HG02642 (cell line): ENCODE data around the gene COLEC11.
"Not testable (repeated sequence)": the region's sequence is repeated elsewhere in the genome, so short reads cannot be mapped to it uniquely, and the experiment has no call there.

Experiments used
- ATAC-seq: cut with Tn5 transposase; IDR thresholded peaks from one replicate; pipeline ENCODE4 v1.9.1; 2021; ENCODE audit warnings: mild to moderate bottlenecking; ENCODE audit not compliant: unreplicated experiment, poor library complexity

The COLEC11 gene

DNA sequence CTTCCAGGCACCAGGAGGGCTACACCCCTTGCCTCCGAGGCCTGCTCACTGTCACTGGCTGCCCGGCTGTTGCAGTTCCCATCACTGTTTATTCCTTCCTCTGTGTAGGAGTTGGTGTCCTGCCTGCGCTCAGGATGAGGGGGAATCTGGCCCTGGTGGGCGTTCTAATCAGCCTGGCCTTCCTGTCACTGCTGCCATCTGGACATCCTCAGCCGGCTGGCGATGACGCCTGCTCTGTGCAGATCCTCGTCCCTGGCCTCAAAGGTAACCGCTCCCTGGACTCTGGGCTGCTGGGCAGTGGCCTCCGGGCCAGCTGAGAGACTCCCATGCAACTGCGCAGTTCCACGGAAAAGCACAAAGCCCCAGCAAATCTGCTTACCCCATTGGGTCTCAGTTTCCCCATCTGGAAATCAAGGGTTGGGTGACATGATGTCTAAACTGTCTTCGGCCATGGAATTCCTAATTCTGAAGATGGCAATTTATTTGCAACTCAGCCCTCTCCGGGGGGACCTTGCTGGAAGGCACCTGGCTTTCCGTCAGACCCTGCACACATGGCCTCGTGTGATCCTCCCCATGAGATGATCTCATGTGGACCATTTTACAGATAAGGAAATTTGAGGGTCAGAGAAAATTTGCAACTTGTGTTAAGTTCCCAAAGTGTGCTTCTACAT lies 9.4 kb downstream of the COLEC11 start:
- ATAC-seq, result no peak

DNA sequence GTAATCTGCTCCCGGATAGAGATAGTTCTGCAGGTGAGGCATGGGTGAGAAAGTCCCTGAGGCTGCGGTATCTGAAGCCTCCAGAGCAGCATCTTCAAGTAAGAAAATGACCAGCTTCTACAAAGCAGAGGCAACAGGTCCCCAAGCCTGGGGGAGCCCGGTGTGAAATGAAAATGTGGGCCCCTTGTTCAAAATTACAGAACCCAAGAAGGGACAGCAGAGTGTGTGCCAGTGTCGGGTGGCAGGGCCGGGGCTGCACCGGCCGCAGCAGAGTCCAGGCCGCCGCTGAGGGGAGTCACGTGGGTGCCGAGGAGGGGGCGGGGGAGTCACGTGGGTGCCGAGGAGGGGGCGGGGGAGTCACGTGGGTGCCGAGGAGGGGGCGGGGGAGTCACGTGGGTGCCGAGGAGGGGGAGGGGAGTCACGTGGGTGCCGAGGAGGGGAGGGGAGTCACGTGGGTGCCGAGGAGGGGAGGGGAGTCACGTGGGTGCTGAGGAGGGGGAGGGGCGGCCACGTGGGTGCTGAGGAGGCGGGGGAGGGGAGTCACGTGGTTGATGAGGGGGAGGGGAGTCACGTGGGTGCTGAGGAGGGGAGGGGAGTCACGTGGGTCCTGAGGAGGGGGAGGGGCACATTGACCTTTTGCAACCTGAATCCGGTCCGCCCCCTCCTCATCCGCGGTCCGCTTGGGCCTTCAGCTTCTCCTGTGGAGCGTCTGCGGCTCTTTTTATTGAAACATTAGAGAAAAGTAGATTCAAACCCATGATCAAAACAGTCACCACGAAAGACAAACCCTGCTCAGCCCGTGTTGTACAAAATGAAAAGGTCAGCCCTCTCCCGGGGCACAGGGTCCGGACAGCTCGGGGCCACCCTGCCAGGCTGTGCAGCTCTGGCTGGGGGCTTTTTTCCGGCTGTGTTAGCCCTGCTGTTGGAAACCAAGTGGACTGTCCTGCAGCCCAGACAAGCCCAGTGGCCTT lies 10.4 kb downstream of the COLEC11 start:
- ATAC-seq, result no peak

GRCh38 chr2:3606028-3606369 lies 11.1 kb downstream of the COLEC11 start:
- no peak for ATAC-seq

DNA sequence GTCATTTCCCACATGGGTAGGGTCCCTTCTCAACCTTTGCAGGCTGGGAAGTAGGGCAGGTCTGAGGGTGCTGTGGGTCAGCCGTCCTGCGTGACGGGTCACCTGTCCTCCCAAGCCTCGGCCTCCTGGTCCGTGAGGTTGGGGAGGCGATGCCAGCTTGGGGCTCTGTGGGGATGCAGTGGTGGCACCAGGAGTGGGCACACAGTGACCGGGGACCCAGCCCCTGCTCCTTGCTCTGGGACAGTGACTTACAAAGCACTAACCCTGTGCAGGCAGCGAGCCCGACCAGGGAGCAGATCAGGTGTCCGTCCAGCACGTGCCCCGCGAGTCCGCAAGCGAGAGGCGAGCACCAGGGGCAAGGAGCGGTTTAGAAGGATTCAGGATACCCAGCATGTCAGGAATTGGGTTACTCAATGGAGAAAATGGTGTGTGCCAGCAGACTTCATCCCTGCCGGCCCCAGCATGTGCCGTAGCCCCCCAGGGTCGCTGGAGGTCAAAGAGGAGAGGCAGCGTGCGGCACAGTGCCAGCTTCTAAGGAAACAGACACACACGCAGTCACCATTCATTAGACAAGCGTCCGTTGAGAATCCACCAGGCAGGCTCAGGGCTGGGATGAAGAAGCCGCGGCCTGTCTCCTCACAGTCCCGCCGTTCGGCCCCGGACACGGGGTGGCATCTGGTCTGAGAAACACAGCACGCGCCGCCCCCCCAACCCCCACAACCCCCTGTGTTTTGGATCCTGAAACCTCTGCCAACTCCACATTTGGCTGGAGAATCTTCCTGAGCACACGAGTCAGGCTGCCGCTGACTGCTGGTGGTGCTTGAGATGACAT lies 11.7 kb downstream of the COLEC11 start:
- no peak for ATAC-seq

GRCh38 chr2:3608373-3609278 lies 13.7 kb downstream of the COLEC11 start:
- ATAC-seq, result no peak

- peak; percentile 47 for ATAC-seq
Observed at GRCh38 chr2:3609279-3609673, 14.4 kb downstream of the COLEC11 start.

- no peak for ATAC-seq
Observed at GRCh38 chr2:3610415-3610814, 15.5 kb downstream of the COLEC11 start.

DNA sequence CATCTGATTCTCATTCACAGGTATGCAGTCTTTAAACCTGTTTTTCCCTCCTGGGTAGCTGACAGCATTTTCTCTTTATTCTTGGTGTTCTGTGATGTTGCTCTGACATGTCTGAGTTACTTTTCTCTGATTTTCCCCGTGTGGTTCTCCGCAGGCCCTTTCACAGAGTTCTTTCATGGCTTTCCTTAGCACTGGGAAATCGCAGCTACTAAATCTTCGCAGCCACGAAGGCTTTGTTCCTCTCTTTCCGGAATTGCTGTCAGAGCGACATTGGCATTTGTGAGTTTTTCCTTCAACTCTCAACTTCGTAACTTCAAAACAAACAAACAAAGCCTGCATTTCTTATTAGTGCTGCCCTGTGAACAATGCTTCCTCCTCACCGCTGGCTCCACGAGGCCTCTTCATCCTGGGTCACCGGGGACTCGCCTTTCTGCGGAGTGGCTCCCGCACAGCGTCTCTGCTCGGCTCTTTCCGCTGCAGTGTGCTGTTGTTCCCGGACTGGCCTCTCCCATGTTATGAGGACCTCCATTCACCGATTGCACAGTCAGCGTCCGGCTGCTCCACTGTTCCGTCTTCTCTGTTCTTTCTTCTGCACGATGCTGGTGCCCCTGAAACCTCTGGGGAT lies 16.1 kb downstream of the COLEC11 start:
- no peak for ATAC-seq

DNA sequence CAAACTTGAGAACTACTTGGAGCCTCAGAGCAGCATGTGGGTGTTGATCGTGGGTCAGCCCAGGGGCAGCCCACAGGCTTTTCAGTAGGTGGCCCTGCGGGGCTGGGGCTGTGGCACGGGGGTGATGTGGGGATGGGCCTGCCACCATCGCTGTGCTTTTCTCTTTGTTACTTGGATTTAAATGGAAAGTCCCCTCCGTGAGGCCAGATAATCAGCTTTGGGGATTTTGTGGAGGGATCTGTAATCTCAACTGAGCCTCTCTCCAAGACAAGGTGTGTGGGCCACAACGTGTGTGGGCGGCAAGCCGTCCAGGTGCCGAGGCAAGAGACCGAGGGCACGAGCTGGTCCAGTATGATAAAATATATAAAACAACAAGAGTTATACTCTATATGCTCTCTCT lies 16.7 kb downstream of the COLEC11 start:
- no peak for ATAC-seq

GRCh38 chr2:3612639-3613523 lies 18.0 kb downstream of the COLEC11 start:
- no peak for ATAC-seq

DNA sequence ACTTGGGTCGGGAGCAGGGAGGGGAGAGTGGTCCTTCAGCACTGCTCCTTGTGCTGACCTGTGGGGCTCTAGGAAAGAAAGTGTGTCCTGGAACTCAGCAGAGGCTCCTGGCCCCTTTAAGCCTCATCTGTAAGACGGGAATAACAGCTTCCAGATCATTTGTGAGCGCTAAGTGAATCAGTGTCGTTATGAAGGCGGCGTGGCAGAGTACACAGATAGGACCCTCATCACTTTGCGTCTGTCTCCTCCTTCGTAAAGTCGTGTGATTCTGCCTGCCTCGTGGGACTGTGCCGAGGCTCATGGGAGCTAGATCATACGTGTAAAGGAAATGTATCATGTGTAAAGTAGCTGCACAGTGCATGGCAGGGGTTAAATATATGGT lies 18.6 kb downstream of the COLEC11 start:
- ATAC-seq, result no peak

DNA sequence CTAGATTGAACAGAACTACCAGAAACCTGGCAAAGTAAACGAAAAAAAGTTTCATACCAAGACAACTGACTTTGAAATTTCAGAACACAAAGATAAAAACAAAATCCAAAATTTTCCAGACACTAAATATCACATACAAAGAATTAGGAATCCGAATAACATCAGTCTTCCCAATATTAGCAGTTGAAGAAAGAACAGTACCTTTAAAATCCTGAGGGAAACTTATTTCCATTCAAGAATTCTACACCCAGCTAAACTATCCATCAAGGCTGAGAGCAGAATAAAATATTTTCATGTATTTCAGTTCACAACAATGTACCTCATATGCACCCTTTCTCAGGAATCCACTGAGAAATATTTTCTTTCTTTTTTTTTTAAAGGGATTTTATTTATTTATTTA lies 19.8 kb downstream of the COLEC11 start:
- not testable (repeated sequence) for ATAC-seq

DNA sequence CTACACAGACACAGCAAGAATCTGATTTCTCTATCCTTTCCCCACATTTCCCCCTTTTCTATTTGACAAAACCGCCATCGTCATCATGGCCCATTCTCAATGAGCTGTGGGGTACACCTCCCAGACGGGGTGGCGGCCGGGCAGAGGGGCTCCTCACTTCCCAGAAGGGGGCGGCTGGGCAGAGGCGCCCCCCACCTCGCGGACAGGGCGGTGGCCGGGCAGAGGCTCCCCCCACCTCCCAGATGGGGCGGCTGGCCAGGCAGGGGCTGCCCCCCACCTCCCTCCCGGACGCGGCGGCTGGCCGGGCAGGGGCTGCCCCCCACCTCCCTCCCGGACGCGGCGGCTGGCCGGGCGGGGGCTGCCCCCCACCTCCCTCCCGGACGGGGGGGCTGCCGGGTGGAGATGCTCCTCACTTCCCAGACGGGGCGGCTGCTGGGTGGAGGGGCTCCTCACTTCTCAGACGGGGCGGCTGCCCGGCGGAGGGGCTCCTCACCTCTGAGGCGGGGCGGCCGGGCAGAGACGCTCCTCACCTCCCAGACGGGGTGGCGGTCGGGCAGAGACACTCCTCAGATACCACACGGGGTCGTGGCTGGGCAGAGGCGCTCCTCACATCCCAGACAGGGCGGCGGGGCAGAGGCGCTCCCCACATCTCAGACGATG lies 20.8 kb downstream of the COLEC11 start:
- ATAC-seq, result not testable (repeated sequence)

- ATAC-seq, result not testable (repeated sequence)
Observed at GRCh38 chr2:3616435-3617197, 21.7 kb downstream of the COLEC11 start.

DNA sequence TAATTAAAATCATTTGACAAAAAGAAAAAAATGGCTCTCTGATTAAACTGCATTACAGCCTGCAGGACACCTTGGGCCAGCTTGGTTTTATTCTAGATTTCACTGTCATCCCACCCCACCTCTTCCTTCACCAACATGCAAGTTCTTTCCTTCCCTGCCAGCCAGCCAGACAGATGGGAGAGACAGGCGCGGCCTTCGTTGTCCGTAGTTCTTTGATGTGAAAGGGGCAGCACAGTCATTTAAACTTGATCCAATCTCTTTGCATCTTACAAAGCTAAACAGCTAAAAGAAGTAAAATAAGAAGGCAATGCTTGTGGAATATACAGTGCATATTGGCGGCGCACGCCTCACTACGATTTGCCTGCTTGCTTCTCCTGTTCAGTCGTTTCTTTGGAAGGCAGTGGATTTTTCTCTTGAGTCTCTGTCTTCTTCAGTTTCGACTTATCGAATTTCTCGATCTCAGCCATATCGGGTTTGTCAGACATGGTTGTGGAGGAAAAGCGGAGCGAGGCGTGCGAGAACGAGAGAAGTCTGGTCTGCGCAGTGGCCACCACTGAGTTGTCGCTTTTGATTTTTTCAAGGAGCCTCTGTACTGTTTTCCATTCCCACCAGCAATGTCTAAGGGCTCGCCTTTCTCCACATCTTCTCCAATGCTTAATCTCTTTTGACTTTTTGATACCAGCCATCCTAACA lies 22.4 kb downstream of the COLEC11 start:
- no peak for ATAC-seq

DNA sequence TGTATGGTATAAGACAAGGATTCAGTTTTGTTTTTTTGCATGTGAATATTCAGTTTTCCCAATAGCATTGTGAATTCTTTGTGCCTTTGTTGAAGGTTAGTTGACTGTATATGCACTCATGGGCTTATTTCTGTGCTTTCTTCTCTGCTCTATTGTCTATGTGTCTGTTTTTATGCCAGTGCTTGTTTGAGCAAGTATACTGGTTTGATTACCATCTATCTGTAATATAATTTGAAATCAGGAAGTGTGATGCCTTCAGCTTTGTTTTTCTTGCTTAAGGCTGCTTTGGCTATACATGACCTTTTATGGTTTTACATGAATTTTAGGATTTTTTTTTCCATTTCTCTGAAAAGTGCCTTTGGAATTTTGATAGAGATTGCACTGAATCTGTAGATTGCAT lies 23.5 kb downstream of the COLEC11 start:
- ATAC-seq, result no peak

DNA sequence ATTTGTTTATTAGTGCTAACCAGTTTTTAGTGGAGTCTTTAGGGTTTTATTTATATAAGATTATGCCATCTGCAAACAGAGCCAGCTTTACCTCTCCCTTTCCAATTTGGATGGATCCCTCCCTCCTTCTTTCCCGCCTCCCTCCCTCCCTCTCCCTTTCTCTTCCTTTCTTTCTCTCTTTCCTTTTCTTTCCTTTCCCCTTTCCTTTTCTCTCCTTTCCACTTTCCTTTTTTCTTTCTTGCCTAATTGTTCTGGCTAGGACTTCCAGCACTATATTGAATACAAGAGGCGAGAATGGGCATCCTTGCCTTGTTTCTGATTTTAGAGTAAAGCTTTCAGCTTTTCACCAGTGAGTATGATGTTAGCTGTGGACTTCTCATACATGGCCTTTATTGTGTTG lies 24.1 kb downstream of the COLEC11 start:
- ATAC-seq, result no peak
